ENCODE data around the gene STAB1.

The STAB1 gene

DNA sequence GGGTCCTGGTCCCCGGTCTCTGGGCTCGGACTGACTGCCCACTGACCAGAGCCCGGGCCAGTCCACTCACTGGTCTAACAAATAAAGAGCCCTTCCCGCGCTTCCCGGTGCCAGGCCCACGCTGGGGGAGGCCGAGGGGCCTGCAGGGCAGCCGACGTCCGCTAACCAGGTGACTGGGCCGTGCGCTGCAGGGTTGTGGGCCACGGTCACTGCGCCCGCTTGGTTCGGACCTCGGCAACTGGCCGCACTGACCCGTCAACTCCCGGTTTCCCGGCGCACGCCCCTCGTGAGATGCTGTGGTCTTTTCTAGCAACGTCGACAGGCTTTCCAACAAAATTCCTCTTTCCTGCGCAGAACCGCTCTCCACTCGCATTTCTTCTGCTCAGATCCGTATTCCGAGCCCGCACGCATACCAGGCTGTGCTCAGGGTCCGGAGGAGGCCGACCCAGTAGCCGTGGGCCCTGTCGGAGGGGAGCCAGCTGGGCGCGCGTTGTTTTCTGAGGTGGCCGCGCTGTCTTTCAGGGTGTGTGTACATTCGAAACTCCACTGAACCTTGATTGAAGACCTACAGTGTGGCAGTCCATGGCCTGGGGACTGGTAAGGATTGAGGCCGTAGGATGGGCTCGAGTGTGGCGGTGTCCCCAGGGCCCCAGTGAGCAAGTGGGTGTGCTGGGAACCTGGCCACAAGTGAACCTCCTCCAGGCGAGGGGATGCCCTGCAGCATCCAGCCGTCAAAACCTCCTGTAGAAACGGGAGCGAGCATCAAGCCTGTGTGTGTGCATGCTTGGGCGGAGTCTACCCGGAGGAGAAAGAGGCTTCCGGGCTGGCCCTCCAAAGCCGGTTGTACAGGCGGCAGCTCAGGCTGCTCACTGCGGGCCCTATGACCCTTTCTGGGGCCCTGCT lies 39.4 kb downstream of the STAB1 start:
- peak; percentile 61 for DNase-seq (ENCODE audit: low spot score)

DNA sequence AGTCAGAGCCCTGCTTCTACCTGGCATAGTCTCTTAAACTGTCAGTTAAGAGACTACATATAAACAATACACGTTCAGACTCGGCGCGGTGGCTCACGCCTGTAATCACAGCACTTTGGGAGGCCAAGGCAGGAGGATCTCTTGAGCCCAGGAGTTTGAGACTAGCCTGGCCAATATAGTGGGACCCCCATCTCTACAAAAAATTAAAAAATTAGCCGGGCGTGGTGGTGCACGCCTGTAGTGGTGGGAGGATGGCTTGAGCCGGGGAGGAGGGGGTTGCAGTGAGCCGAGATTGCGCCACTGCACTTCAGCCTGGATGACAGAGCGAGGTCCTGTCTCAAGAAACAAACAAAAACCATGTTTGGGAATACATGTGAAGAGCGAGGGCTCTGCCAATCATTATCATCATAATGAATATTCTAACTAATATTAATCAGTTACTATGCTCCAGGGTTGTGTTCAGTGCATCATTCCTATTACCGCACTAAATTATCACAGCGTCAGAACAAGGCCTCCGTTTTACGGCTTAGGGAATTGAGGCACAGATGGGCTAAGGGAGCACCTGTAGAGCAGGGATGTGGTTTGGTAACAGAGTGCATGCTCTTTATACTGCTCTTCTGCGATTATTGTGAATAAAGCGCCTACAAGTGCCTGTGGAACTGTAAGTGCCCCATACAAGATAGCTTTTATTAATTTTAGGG lies 40.4 kb downstream of the STAB1 start:
- no peak for DNase-seq (ENCODE audit: low spot score)

DNA sequence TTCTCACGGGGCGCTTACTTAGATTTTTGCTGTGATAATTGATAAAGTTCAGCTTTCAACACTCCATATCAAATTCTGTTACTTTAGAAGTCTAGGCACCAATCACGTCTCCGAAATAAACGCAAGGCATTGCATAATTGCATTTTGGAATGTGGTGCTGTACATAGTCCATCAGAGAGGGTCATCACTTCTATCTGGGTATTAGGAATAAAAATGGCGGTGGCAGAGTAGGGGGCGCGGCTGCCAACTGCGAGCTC lies 40.9 kb downstream of the STAB1 start:
- no peak for DNase-seq (ENCODE audit: low spot score)

DNA sequence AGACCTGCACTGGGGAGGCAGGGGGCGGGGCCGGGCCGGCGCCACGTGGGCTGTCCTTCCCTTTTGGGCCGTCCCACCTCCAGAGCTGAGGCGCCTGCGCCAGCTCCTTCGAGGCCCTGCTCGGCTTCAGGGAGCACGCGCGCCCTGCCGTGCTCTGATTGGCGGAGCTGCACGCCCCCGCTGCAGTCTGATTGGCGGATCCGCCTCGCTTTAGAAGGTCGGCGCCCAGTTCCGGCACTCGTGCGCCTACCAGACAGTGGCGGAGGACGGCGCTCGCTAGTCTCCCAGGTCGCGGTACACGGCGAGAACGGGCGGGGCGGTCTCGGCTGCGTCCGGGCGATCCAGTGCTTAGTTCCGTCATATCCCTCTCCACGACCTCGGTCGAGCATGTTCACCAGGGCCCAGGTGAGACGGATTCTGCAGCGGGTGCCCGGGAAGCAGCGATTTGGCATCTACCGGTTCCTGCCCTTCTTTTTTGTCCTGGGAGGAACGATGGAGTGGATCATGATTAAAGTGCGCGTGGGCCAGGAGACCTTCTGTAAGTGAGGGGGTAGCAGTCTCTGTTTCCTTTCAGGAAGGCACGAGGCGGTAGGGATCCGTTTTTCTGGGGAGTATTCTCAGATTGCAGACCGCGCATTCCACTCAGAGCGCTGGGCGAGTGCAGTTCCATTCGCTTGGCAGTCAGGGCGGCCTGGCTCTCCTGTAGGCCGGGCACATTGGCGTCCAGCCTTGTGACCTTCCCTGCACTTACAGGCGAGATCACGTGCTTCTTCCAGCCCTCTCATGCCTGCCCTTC lies 41.4 kb downstream of the STAB1 start, which contains the start of gene UQCC5:
UQCC5 (plus strand) TSS at position 237 of the 796 bp plus-strand sequence; CDS start at position 388, 151 bp downstream.
- DNase-seq (ENCODE audit: low spot score), result peak; percentile 100

DNA sequence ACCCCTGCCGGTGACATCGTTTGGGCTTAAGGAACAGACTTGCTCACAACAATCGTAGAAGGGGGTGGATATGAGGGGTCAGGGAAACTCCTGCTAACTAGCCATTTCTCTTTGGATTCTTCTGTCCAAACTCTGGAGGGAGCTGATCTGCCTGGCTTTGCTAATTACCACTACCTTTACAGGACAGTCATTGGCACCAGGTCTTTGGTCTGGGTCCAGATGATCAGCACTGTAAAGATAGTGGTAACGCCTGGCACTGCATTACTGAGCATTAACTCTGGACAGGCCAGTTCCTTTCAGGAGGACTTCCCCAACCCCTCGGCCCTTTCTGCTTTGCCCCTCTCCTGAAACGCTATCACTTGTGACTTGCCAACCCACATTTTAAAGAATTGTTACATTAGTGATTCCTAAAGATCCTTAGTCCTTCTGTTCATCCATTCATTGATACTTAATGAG lies 42.1 kb downstream of the STAB1 start:
- DNase-seq (ENCODE audit: low spot score), result no peak

DNA sequence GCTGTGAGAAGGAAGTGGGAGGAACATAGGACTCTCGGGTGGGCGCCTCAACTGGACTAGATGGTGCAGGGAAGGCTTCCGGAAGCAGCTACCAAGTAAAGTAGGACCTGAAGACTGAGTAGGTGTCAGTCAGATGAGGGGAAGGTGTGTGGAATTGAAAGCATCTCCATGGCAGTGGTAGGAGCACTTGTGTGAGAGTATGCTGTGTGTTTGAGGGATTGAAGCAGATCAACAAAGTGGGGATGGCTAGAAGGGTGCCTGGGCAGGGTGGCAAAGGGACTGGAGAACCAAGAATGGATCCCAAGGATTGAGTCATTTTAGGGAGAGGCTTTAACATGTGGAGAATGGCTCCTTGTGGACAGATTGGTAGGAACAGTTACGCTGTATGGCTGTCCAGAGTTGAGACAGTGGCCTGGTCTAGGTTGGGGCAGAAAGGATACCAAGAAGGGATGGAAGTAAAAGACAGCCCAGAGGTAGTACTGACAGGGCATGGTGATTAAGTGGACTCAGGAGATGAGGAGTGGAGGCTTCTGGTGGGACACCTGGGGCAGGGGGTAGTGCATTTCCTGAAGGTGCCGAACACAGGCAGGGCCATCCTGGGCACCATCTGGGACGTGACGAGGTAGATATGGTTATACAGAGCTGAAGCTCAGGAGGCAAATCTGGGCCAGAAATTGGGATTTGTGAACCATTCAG lies 42.7 kb downstream of the STAB1 start:
- no peak for DNase-seq (ENCODE audit: low spot score)

DNA sequence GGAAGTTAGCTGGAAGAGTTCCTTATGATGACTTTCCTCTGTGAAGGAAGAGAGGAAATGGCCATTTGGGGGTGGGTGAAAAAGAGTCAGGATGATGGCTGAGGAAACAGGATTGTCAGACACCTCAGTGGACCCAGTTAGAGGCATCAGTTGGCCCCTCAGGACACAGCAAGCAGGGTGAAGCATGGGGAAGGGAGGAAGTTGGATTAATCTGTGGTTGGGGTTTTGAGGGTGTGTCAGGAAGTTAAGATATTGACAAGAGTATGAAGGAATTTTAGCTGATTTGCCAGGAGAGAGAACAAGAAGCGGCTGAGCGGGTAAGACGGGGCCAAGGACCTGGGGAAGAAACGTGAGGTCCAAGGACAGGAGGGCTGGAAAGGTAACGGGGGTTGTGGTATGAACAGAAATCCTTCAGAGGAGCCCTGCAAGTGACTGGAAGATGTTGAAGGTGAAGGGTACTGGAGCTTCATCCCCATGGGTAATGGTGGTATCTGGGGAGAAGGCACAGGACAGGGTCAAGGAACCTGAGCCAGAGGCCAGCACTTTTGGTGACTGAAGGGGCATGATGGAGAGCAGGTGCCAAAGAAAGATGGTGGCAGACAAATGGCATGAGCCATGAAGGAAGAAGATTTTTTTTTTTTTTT lies 44.0 kb downstream of the STAB1 start:
- DNase-seq (ENCODE audit: low spot score), result no peak

DNA sequence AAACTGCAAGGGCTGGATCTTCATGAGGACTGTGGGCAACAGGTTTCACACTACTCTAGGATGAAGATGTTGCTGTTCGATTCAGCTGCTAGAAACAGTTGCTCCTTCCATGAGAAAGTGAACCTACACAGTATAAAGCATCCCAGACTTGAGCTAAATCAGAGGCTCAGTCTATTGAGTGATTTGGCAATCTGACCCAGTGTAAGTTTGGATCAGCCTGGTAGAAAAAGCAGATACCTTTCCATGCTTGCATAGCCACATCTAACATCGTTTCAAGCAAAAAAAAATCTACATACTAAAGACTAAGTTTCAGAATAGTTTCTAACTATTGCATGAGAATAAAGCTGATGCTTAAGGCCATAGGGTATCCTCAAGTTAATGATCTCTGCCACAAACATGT lies 45.9 kb downstream of the STAB1 start:
- no peak for DNase-seq (ENCODE audit: low spot score)

DNA sequence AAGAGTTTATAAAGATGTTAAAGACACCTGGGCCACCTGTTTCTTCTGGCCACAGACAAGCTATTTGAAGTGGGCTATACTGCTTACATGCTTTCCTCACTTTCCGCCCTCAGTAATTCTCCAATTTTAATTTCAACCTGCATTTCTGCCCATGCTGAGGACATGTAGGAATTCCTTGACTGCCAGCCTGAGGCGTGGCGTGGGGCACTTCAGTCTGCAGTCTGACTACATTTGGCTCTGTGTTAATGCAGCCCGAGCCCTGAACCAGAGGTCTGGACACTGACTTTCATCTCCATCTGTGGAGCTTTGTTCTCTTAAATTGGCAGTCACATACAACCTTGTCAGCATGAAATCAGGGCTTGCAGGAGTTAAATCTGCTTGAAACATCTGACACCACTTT lies 49.8 kb downstream of the STAB1 start:
- DNase-seq (ENCODE audit: low spot score), result no peak

DNA sequence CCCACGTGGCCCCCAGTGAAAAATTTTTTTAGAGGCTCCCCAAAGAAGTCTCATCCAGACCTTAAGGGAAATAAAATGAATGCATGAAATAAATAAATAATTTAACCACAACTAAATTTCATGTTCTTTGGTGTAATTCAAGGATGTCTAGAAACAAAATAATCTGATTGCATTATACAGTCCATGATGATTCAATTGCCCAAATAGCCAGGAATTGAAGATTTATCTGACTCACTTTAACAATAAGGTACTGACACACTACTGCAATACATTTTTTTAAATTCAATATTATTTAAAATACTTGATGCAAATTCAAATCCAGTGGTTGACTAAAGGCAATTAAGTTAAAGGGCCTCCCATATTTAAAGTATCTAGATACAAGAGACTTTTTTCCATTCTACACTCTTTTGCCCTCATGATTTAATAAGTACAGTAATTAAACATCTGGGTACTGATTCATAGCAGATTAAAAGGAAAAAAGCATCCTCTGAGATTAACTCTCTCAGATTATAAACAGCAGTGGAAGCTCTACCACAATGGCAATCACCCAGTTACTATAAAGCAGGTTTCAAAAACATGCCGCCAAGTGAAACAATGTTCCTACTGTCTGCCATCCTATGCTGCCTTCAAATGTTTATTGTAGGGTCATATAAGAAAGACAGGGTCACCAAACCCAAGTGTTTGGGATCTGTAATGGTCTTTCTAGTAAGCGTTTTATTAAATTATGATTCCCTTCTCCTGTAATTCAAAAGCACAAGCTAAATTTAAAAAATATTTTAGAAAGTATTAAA lies 51.2 kb downstream of the STAB1 start:
- DNase-seq (ENCODE audit: low spot score), result no peak

DNA sequence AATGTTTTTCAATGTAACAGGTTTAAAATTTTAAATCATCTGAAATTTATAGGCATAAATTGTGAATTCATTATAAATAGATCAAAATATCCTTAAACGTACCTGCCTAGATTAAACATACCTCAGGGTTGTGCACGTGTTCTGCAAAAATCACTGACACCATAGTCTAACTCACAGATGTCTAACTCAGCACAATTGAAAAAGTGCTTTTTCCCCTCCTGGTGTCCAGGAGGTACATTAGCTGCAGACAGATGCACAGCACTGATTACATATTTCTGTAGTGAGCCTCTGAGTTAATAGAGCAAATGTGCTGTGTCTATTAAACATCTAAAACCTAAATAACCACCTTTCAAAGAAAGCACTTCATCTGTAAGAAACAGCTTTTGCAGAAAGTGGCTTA lies 52.0 kb downstream of the STAB1 start:
- DNase-seq (ENCODE audit: low spot score), result no peak

DNA sequence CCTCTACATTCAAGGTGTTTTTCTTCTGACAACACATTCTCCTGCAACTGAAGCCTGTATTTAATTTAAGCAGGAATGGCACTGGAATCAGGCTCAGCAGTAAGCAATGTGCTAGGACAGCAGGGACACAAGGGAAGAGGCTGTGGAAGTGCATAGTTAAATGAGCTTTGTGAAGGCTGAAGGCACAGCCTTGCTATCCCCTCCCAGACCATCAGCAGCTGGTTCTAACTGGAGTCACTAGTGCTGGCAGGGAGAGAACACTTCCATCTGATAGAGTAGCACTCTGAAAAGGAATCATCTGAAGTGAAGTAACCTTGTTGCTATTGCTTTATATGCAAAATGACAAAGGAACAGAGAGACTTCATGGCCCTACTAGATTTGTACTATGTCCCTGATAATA lies 56.0 kb downstream of the STAB1 start:
- DNase-seq (ENCODE audit: low spot score), result no peak

DNA sequence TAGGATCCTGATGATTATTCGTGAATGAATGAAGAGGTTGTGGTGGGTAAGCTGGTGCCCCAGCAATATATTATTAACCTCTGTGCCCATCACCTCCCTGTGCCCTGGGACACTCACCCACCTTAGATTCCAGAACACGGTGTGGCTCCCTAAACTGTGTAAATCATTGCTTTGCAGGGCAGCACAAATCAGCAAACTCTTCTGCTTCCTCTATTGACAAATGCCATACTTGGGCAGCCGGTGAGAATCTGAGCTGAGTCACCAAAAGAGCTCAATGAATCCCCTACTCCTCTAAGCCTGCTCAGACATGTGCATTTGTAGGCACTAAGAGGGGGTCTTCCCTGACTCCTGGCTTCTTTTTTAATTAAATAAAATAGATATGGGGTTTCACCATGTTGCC lies 57.0 kb downstream of the STAB1 start:
- no peak for DNase-seq (ENCODE audit: low spot score)

DNA sequence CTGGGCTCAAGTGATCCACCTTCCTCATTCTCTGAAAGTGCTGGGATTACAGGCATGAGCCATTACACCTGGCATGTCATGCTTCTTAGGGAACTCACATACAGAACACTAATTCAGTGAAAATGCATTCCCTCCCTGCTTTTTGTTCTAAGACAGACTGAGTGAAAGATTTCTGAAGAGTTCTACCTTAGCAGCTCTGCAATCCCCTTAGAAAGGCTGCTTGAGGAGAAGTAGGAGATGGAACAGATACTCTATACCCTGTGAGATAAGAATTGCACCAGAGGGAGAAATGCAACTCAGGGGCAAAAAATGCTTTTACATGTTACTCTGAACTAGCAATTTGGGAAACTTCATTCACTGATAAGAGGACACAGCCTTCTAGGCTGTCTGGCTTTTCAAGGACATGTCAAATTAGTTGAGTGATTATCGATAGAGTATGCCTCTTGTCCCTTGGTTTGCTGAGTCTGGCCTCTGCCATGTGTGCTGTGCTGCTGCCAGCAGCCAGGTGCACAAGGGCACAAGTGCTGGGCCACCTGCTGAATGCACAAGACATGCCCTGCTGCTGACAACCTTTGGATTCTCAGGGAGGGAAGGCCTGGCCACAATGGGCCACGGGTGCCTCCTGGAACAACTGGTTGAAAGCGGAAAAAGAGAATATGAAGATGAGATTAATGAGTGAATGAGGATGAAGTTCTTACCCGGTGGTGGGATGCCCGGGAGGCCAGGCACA lies 59.1 kb downstream of the STAB1 start:
- no peak for DNase-seq (ENCODE audit: low spot score)

DNA sequence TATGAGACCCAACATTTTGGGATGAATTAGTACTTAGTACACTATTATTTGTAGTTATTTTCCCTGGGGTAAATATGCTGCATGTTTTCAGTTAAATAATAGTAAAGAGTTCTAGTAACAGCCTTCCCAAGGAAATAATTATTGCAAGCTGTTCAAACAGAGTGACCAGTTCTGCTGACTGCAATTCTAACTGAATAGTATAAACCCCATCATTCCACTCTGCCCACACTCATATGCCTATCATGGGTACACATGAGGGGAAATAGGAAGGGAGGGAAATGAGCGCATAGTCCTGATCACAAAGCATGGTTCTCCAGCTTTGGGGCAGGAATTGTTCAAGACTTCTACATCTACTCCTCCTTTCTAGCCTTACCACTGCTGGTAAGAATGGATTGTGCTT lies 59.9 kb downstream of the STAB1 start:
- no peak for DNase-seq (ENCODE audit: low spot score)

DNA sequence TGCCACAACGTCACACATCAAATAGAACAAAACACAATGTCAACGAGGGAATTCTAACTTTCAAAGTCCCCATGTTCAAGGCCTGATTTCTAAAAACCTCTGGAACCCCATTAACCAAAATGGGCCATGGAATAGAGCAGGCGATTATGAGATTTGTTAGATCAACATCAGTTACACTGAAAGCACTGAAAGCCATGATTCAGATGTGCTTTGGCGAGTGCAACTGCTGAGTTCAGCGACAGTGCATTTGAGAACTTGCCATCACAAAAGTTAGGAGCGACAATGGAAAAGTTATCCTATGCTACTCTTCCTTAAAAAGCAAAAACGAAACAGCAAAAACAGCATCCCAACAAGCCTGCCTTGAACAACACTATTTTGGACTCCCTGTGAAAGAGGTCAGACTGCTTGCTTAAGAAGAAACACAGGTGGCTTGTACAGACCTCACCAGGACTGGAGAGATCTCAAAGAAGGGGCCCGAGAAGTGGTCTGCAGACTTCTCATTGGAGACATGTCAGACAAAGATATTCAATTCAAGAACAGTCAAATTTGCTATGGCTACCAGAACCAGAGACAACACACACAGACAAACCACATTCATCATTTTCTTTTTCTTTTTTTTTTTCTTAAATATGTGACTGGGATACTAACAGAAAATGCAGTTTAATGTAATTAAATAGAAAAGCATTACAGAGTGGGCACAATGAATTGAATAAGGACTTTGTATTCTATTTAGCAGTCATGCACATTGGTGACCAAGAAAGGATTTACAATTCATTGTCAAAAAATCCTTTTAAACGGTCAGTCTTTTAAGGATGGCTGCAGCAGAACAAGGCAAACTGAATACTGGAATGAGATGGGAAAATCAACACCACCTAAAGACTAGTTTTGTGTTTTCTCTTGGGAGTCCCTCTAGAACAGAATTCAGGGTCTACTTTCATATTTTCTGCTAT lies 62.1 kb downstream of the STAB1 start:
- no peak for DNase-seq (ENCODE audit: low spot score)

DNA sequence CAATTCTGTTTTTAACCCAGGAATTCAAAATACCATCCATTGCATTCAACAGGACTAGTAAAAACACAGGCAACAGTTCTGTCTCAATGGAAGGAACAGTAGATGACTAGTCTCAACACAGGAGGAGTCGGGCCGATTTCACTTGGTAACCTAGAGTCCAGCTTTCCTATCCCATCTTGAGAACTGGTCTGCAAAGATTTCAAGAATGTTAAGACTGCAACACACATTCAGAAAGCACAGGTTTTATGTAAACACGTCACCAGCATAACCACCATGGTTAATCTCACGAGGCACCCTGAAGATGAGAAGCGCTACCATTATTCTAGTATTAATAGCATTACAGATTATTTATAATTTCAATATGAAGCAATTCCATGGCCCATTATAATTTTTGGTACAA lies 63.3 kb downstream of the STAB1 start:
- DNase-seq (ENCODE audit: low spot score), result no peak

DNA sequence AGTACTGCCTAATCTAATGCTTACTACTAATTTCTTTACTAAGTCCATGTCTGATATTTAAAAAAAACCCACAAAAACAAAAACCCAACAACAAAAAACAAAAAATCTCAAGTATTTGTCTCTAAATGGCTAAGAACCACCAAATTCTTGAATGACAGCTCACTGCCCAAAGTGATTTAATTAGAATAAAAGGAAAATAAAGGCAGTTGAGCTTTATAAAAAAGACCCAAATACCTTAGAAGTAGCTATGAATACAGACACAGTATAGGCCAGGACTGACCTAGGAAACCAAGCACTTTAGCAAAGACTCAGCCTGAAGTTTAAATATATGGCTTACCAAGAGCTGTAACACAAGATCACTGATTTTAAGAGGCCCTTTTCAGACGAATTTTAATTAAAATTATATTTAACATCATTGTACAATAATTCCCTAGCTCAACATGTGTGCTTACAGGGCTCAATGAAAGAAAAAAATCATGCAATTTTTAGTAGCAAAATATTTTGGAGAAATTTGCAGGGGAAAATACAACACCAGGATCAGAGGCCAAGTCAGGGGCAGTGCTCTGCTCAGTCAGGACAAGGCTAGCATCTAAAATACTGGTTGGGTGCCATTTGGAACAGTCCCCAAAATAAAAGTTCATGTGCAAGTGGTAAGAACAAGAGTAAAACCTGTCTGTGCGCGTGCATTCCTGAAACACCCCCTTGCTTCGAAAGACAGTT lies 66.0 kb downstream of the STAB1 start:
- DNase-seq (ENCODE audit: low spot score), result no peak

All from AG08395 (cell line).